ENCODE data around the gene CES1.
"Not testable (repeated sequence)": the region's sequence is repeated elsewhere in the genome, so short reads cannot be mapped to it uniquely, and the experiment has no call there.

CES1 gene

DNA sequence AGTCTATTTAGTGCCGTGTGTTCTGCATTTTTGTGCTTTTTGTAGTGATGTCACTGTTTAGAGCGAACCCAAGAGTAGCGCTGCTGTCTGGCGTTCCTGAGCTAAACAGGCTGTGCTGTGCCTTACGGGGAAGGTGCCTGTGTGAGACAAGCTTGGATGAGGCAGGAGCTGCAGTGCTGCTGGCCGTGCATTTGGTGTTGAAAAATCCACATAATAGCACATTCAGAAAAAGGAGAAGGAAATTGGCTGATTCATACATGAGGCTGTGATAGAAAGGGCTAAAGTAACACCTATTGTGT is 50.2 kb downstream of the CES1 start:
- not testable (repeated sequence) for DNase-seq

DNA sequence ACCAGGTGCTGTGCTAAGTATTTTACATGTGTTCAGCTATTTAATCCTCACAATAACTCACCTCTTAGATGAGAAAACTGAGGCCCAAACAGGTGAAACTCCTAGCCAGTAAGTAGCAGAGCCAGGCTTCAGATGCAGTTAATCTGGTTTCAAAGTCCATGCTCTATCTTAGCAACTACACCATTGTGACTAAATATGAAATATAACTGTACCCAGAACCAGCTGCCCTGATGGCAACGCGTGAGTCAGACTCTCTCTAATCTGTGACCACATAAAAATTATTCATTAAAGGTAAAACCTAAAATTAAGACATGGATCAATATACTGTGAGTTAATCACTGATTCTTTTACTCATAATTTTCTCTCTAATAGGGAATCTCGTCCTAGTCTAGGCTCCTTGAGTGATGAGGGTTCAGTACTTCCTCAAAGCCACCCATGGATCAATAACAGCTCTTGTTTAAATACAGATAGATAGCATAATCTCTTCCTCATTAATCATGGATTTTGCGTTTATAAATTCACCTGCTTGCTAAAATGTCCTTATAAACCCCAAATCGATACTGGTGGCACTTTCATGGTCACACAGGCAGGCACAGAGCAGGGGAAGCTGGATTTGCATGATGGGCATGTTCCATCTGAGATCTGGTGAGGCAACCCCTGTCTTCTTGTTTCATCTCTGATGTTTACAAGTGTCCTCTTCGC is 50.7 kb downstream of the CES1 start:
- DNase-seq, result not testable (repeated sequence)

DNA sequence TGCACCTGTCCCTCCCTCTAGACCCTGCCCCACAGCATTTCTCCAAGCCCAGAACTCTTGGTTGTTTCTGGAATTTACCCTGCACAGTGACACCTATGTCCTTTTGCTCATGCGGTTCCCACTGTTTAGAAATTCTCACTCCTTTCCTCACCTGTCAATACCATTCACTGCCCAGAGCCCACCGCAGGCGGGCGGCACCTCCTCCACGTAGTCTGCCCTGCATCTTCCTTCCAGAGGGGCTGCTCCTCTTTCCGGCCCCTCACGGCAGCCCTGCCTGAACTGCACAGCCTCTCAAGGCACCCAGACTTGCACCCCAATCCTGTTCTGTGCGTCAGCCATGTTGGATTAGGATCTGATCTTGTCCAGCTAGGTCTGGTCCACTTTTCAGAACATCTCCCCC is 51.4 kb downstream of the CES1 start:
- not testable (repeated sequence) for DNase-seq

DNA sequence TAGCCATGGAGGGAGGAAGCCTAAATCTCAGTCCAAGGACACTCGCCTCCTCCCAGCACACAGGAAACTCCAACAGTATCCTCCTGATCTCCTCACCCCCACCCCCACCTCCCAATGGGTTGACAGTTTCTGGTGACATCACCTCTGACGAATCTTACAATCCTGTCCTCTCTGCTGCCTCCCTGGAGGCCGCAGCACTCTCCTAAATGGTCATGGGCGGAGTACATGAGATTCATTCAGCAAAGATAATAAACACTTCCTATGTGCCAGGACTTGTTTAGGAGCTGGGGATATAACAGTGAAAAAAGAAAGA is 52.8 kb downstream of the CES1 start:
- DNase-seq, result not testable (repeated sequence)

DNA sequence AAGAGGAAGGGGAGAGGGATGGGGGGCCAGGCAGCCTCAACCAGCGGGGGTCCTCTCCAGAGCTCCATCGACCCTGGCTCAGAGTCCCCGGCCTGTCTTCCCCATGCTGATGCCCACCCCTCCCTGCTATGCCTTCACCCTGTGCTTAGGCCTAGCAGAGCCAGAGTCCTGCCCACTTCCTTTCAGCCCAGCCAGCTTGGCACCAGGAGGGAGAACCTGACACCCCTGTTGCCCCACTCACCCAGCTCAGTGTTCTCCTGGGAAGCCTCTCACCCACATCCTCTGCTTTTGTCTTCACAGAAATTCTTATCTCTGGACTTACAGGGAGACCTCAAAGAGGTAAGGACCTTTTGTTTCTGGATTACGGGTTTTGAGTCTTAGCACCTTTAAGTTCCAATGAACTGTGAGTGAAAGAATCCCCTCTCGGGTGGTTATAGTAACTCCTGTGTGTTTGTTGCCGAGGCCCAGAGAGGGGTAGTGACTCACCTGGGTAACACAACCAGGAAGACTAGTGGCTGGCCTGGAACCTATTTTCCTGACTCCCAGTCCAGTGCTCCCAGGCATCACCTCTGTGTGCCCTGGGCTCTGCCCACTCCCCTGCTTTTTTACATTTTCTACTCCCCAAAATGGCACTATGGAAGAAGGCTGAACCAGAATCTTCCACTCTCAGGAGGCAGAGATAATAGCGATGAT is 53.3 kb downstream of the CES1 start:
- no peak for DNase-seq

DNA sequence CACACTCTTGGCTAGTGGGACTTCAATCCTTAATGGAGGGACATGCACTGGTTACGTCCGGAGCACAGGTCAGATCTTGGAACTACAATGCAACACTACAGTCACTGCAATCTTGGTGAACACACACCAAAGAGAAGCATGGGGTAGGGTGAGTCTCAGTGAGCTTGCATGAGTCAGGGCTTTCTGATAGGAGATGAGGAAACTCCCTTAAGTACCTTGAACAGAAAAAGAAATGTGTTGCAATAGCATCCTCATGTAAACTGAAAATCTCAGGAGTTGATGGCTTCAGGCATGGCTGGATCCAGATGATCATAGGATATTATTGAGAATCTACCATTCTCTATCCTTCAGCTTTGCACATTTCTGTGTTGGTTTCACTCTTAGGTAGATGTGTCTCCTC is 54.1 kb downstream of the CES1 start:
- no peak for DNase-seq

DNA sequence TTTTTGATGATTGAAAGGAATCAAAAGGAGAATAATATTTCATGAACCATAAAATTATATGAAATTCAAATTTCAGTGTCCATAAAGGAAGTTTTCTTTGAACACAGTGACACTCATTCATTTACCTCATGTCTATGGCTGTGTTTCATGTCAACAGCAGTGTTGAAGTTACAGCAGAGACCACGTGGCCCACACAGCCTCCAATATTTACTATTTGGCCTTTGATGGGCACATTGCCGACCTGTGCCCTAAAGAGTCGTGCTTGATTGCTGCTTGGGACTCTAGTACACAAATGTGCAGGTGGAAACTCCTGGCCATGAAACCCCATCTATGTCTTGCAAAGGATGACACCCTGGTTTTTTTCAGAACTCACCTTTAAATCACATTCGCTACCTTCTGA is 57.0 kb downstream of the CES1 start:
- no peak for DNase-seq

DNA sequence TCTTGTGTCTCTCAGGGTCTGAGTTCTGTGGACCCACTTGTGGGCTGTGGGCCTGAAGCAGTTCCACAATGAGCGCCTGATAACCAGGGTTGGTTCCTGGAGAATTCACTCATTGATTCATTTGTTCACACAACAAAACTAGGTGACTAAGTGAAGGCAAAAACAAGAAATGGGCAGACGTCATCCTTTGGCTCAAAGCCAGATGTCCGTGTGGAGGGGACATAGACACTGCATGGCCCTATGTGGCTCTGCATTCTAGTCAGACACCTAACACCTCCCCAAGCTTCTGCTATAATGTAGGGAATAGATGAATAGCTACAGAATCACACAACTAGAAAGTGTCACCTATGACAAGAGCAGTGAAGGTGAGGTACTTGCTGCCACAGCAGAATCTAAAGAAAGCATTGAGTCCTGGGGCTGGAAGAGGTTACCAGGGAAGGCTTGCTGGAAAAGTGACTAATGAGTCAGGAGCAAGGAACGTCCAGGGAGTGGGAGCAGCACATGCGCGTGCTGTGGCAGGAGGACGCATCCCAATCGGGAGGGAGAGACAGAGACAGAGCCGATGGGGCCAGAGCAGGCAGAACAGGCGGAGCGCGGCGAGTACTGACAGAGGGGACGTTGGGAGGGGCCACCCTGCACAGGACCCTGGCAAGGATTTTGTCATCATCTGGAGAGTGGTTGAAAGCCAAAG is 58.9 kb downstream of the CES1 start:
- no peak for DNase-seq

DNA sequence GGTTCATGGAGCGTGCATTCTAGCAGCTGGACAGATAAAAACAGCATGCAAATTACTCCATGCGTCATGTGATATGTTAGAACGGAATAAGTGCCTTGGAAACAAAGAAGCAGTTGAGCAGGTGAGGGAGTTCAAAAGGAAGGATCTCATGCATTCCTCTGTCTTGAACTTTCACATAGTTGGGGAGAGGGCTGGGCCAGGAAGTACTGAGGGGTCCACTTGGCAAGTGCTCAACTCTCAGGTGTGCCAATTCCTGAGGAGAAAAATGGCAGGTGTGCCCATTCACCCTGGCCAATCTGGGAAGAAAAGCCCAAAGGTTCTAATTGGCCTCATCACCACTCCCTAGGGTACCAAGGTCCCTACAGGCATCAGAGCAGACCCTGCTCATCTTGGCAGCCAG is 67.7 kb downstream of the CES1 start:
- no peak for DNase-seq

DNA sequence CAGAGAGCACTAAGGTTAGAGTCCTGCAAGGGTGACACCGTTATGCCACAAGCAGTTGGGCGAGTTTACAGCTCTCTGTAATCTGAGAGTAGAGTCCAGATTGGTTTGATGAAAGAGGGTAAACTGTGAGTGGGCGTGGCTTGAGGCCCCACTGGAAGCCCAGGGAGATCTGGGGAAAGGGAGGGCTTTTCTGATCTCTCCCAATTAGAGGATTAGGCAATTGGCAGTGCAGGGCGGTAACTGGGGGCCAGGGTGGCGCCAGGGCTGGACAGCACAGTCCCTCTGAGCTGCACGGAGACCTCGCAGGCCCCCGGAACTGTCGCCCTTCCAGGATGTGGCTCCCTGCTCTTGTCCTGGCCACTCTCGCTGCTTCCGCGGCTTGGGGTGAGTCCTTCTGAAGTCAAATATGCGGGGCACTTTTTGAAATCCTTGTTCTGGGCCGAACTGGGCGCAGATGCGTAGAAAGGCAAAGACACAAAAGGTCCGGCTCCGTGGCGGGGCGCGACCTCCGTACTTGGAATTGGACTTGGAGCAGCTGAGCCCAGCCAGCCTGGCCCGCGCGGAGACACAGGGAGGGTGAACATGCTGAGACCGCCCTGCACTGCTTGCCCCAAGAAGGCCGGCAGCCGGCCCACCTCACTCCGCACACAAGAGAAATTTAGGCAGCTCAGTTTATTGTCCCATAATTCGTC is 72.4 kb downstream of the CES1 start:
- no peak for DNase-seq

DNA sequence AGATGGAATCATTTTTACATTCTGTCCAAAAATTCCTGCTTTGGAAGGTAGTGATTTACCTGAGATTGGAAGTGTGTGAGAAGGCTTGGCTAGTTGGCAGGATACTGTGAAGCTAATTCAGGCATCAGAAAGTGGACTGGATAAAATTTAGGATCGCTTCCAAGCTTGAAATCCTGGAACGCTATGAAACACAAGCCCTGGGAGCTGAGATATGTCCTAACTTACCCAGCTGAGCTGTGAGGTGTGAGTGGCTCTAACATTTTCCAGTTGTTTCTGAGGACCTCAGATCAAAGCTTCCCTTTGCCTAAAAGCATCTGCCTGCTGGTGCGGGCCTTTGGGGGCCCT is 73.0 kb downstream of the CES1 start:
- DNase-seq, result not testable (repeated sequence)

DNA sequence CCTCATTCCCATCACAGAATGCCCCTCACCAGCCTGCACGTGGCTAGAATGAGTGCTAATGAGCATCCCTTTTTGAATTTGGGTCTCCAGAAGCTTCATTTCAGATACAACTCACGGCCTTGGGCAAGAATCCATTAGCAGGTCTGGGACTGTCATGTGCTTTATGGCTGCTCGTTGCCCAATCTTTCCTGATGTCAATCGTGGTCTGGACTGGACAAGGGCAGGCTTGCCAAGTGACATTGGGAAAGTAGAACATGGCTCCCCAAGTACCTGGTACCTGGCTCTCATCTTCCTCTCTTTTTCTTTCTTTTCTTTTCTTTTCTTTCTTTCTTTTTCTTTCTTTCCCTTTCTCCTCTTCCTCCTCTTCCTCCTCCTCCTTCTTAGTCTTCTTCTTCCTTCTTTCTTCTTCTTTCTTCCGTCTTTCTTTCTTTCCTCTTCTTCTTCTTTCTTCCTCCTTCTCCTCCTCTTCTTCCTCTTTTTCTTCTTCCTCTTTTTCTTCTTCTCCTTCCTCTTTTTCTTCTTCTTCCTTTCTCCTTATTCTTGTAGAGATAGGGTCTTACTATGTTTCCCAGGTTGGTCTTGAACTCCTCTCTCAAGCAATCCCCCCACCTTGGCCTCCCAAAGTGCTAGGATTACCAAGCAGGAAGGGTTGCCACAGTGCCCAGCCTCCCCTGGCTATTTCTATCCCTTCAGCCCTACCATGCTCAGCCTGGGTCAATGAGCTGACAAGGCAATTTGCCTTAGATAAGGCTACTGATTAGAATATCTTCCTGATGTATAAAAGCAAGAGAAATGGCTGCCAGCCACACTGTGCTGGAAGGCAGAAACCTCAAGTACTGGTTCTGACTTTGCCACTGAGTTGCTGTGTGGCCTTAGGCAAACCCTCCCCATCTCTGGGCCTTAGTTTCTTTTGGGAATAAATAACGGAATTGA is 75.0 kb downstream of the CES1 start:
- not testable (repeated sequence) for DNase-seq

DNA sequence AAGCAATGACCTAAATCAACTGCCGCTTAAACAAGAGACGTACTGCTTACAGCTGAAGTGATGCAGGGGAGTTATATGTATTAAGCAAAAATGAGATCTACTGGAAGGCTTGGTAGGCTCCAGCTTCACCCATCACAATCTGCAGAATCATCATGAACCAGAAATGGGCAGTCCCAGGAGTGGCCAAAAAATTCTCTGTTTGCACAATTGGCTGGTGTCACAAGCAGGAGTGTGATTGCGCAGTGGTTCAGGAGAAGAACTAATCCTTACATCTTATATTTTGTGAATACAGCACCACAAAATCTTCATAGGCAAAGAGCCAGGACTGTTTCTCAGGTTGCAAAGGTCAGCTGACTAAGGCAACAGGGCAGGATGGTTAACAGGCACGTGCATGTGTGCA is 75.9 kb downstream of the CES1 start:
- no peak for DNase-seq

DNA sequence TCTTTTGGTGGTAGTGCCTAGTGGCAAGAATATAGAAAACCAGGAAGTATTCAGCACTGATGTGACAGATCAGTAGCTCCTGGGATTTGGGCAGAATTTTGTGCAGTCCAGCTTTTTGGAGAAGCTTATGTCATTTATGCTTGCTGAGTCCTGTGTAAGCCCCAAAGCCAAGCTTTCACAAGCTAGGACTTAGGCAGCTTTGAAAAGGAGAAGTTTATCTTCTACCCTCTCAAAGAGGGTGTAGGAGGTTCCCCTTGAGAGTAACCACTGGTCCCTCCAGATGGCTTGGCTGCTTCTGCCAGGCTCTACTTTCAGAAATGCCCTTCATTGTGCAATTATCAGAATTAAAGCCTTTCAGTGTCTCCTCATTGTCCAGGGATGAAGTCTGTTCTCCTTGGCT is 78.8 kb downstream of the CES1 start:
- no peak for DNase-seq

DNA sequence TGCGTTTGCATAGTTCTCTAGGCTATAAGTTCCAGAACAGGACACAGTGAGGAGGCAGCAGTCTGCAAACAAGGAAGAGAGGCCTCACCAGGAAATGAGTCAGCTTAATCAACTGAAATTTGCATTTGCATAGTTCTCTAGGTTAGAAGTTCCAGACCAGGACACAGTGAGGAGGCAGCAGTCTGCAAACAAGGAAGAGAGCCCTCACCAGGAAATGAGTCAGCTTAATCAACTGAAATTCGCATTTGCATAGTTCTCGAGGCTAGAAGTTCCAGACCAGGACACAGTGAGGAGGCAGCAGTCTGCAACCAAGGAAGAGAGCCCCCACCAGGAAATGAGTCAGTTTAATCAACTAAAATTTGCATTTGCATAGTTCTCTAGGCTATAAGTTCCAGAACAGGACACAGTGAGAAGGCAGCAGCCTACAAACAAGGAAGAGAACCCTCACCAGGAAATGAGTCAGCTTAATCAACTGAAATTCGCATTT is 79.7 kb downstream of the CES1 start:
- DNase-seq, result not testable (repeated sequence)

Measured in effector CD8-positive, alpha-beta T cell (primary cell).